MV-4-11 (cell line): ENCODE measurements around the gene FBLN1.
"Not testable (repeated sequence)": the region's sequence is repeated elsewhere in the genome, so short reads cannot be mapped to it uniquely, and the experiment has no call there.

Experiments used
- DNase-seq: peaks from one replicate; lab custom pipeline; 2025; lab: John Stamatoyannopoulos, UW

Gene FBLN1

GRCh38 chr22:45548991-45549761 lies 46.5 kb downstream of the FBLN1 start:
- no peak for DNase-seq

- DNase-seq = no peak
These were observed 47.2 kb downstream of the FBLN1 start for GRCh38 chr22:45549762-45550378.

- DNase-seq = no peak
These were observed 47.7 kb downstream of the FBLN1 start for GRCh38 chr22:45550416-45550815.

DNA sequence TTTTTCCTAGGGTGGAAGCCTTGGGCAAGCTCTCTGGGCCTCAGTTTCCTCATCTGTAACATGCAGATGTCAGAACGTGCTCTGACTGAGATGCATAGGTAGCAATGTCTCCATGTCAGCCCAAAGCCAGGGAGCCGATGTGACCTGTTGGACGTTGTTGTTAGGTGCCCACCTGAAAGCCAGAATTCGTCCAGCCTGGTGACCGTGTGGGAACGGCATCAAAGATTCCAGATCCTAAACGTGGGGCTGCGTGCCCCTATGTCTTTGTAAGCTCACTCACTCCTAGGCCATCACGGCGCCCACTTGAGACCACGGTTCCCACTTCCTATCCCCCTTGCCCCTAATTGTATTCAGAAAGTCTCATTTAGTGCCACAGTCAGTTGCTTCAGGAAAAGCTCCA lies 48.2 kb downstream of the FBLN1 start:
- DNase-seq = no peak

DNA sequence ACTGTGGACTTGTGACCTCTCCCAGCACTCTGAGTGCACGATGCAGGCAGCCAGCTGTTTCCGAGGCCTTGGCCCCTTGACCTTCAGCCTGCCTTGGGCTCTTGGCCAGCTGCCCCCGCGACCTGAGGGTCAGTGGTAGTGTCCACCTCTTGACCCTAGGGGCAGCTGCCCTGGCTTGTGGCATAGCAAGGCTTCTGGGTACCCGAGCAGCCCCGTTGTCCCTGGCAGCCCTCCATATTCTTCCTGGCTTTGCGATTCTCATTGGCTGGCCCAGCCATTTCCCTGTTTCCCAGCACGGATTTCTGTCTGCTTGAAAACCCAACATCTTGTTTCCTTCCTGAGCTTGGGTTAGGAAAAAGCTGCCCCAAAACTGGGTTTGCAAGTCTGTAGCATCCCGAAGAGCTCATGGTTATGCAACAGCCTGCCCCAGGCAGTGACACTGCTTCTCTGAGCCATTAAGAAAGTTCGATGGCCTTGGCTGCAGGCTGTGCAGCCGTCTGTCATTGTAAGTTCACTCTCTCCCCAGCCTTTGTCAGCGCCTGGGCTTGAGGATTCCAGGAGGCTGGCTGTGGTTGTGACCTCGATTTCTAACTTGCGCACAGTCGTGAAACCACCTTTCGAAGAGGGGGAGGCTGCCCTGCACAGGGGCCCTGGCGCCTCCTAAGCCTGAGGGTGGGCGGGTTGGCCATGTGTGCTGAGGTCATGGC lies 48.8 kb downstream of the FBLN1 start:
- DNase-seq = peak; percentile 60

- DNase-seq = no peak
These were observed 49.3 kb downstream of the FBLN1 start for GRCh38 chr22:45552017-45552411.

GRCh38 chr22:45552580-45553350 lies 50.1 kb downstream of the FBLN1 start:
- DNase-seq = peak; percentile 97

DNA sequence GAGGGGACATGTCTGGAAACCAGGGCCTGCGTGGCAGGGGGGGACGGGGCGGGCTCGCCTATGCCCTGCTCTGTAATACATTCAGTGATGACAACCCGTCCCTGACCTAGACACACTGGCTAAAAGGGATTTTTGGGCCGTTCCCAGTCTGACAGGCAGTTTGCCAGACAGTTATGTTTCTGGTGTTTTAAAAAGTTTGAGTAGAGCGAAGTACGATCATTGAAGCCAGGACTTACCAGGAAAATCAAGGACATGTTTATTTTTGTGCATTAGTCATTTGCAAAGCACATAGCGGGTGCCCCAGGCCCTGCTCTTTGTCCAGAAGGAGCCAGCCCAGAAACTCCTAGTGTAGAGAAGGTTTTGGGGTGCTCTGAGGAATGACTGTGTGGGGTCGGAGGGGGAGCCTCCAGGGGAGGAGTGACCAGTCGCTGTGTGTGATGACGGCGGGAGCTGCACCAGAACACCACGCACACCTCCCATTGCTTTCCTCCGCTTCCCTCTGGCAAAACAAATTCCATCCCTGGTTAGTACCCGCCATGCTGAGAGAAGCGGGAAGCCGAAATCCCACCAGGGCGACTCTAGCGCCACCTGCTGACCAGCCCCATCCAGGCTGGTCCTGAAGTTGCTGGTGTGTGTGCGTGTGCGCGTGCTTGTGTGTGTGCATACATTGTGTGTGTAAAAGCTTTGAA lies 50.8 kb downstream of the FBLN1 start:
- DNase-seq = peak; percentile 80

GRCh38 chr22:45554040-45554406 lies 51.3 kb downstream of the FBLN1 start:
- no peak for DNase-seq

GRCh38 chr22:45554861-45555260 lies 52.2 kb downstream of the FBLN1 start:
- no peak for DNase-seq

DNA sequence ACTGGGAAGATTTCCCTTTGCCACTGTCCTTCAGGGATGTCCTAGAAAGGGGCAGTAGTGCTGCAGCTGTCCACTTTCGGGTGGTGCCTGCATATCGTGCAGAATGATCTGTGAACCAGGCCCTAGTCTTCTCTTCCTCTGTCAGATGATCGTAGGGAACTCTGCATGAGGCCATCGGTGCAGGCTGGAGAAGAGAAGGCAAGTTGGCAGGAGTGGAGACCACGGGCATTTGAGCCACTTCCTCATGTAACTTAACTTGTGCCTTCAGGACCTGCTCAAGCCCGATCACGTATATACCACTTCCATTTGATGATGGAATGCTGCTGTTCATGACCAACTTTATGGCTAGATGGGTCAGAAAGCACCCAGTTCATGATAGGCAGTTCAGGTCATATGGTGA lies 55.2 kb downstream of the FBLN1 start:
- DNase-seq = peak; percentile 70

DNA sequence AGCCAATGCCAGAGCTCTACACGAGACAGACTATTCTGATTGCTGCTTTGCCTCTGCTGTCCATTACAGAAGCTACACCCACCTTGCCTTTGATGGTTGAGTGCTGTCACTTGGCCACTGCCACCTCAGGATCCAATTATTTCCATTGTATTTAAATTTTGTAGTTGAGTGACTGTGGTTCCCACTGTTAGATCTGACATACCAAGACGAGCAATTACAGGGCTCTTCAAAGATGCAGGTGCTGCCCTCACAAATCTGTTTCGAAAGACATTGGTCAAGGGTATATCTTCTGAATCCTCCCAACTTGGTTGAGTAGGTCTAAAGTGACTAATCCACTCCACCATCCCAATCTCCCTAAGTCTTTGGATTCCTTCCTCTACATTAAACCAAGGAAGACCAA lies 57.4 kb downstream of the FBLN1 start:
- not testable (repeated sequence) for DNase-seq

- DNase-seq = not testable (repeated sequence)
These were observed 58.1 kb downstream of the FBLN1 start for GRCh38 chr22:45560761-45561160.

GRCh38 chr22:45562102-45562501 lies 59.4 kb downstream of the FBLN1 start:
- no peak for DNase-seq

DNA sequence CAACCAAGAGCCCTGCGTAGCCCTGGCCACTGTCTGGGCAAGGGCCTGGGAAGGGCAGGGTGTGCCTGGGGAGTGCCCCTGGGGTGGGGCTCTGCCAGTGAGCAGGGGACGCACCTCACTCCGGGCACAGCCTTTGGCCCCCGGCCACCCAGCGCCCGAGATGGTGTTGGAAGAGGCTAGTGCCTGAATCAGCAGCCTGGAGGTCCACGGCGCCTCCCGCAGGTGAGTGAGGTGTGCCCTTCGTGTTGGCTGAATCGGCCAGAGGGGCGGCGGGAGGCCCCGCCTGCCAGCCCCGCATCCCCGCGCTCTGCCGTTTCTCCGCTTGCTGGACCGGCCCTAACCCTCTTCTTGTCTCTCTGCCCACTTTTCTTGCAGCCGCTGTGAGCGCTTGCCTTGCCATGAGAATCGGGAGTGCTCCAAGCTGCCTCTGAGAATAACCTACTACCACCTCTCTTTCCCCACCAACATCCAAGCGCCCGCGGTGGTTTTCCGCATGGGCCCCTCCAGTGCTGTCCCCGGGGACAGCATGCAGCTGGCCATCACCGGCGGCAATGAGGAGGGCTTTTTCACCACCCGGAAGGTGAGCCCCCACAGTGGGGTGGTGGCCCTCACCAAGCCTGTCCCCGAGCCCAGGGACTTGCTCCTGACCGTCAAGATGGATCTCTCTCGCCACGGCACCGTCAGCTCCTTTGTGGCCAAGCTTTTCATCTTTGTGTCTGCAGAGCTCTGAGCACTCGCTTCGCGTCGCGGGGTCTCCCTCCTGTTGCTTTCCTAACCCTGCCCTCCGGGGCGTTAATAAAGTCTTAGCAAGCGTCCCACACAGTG lies 60.1 kb downstream of the FBLN1 start:
- no peak for DNase-seq

DNA sequence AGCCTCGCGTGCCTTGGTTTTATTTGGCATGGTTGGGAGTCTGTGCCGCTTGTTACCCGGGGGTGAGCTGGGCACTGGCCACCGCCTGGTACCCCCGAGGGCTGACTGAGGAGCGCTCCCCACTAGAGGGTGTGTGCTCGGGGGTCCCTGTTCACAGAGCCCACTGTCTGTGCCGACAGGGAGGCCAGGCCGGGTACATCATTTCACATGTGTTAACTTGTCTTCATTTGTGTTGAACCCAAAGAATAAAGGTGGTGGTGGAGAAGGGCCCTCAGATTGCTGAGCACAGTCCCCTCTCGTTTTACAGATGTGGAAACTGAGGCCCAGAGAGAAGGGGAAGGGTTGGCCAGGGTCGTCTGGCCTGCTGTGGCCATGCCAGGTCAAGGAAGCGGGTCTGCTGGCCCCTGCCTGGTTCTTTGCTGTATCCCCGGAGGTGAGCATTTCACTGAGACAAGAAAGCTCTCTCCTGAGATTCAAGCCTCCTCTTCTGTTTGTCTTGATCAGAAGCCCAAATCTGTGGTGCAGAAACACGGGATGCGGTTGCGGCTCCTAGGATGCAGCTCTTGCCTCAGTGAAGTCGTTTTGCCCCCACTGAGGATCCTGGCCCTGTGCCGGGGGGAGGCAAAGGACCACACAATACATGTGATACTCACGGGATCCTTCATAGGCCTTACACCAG lies 60.8 kb downstream of the FBLN1 start:
- DNase-seq = no peak

DNA sequence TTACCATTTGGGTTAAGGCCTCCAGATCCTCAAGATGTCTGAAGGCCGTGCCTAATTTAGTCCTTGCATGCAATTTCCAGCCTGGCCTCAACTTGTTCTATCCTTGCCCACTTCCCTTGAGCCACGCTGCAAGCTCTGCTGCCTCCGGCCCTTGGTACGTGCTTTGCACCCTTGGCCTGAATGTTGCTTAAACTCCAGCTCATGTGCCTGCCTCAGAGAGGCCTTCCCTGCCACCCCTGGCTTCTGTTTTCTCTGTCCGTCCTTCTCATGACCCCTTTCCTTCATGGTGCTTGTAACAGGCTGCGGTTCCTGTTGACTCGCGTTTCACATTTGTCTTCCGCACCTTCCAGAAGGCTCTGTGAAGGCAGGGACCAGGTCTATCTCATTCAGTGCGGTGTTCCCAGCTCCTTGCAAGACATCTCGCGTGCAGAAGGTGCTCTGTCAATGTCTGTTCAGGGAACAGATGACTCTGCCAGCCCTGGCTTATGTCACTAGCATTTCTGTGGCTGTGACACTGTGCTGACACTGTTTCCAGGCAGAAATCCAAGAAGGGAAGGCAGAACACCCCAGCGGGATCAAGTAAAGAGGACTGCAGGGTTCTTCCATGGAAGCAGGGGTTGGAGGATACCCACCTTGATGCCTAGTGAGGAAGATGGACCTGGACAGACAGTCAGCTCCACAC lies 61.8 kb downstream of the FBLN1 start:
- no peak for DNase-seq

DNA sequence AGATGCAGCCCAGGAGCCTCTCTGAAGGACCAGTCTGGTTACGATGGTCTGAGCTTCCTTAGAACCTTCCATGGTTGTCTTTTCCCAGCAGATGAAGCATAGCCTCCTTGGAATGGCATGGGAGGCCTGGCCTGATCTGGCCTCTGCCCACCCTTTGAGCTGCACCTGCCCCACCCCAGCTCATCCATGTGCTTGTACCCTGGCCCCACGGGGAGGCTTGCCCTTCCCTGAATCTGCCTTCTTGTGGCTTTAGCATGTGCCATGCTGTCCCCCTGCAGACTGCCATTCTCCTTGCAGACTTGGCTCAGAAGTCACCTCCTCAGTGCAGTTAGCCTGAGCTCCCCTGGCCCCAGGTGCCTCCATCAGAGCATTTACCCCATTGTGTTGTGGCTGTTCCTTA lies 62.5 kb downstream of the FBLN1 start:
- no peak for DNase-seq

DNA sequence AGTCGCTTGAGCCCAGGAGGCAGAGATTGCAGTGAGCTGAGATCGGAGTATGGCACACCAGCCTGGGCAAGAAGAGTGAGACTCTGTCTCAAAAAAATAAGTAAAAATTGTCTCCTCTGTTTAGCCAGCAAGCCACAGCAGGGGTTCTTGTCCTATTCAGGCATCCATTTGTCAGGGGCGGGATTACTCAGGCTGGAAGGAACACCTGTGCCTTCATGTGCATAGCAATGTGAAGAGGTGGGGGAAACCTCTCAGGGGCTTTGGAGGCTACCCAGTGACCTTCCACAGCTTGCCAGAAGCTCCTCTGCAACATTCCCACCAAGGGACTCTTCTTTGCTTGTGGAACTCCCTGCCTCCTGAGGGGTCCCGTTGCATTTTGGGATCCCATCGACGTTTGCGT lies 63.3 kb downstream of the FBLN1 start:
- DNase-seq = no peak

DNA sequence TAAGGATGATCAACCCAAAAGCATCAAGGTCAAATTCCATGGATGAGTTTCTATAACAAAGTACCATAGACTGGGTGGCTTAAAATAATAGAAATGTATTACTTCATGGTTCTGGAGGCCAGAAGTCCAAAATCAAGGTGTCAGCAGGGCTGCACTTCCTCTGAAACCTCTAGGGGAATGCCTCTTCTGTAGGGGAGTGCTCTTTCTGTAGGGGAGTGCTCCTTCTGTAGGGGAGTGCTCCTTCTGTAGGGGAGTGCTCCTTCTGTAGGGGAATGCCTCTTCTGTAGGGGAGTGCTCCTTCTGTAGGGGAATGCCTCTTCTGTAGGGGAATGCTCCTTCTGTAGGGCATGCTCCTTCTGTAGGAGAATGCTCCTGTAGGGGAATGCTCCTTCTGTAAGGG lies 65.5 kb downstream of the FBLN1 start:
- DNase-seq = no peak
